A673 (cell line): ENCODE measurements around the gene IFI35. TPM values are rescaled to one million over a fixed set of nuclear protein-coding genes. Genes with fewer than 3 reads are reported as not detected.

ENCODE experiments used
- BruUV-seq: library from RNA; stranded (reverse); fragments of 400-500 nt; replicated peaks from 2 replicates; lab custom pipeline; 2021; lab: Mats Ljungman, UMichigan
- CTCF ChIA-PET: fragments of 300-600 bp; sonication (Branson Sonifier 250); formaldehyde crosslinking; loops from one replicate; lab custom pipeline; 2022; ENCODE audit warnings: antibody characterized with exemption; lab: Charles Lee
- POLR2A ChIA-PET: fragments of 300-600 bp; sonication (Branson Sonifier 250); formaldehyde crosslinking; loops from one replicate; lab custom pipeline; 2022; ENCODE audit warnings: antibody characterized with exemption; ENCODE audit not compliant: low non-redundant PET; lab: Charles Lee
- DNase-seq: peaks from one replicate; pipeline ENCODE4 v3.0.0-alpha.2; 2015; ENCODE audit warnings: low spot score
- H3K27ac ChIP-seq: fragments of 200-600 bp; sonication (generic); 2 replicates; pipeline ENCODE4 v1.5.1; 2016; ENCODE audit warnings: mixed run types, low read depth, mild to moderate bottlenecking, mixed read lengths, antibody characterized with exemption, low read length; ENCODE audit not compliant: poor library complexity, severe bottlenecking
- H3K27me3 ChIP-seq: fragments of 200-600 bp; sonication (generic); replicated peaks from 2 replicates; pipeline ENCODE4 v1.6.1; 2017; ENCODE audit warnings: mixed run types, low read depth, mild to moderate bottlenecking, mixed read lengths, antibody characterized with exemption, low read length; ENCODE audit not compliant: insufficient read depth, poor library complexity
- H3K36me3 ChIP-seq: fragments of 200-600 bp; sonication (generic); 2 replicates; pipeline ENCODE4 v1.6.1; 2016; ENCODE audit warnings: mixed run types, mild to moderate bottlenecking, mixed read lengths, antibody characterized with exemption, low read length; ENCODE audit not compliant: insufficient read depth, poor library complexity, severe bottlenecking
- H3K4me1 ChIP-seq: fragments of 200-600 bp; sonication (generic); 2 replicates; pipeline ENCODE4 v1.6.1; 2017; ENCODE audit warnings: mixed run types, mild to moderate bottlenecking, mixed read lengths, antibody characterized with exemption, low read length; ENCODE audit not compliant: insufficient read depth, poor library complexity, severe bottlenecking
- H3K4me3 ChIP-seq: fragments of 200-600 bp; sonication (generic); 2 replicates; pipeline ENCODE4 v1.5.1; 2016; ENCODE audit warnings: low read depth, mixed run types, mild to moderate bottlenecking, mixed read lengths, low read length; ENCODE audit not compliant: poor library complexity, severe bottlenecking
- H3K9me3 ChIP-seq: fragments of 200-600 bp; sonication (generic); 2 replicates; pipeline ENCODE4 v1.6.1; 2016; ENCODE audit warnings: mixed run types, low read depth, mild to moderate bottlenecking, mixed read lengths, antibody characterized with exemption, low read length; ENCODE audit not compliant: poor library complexity, severe bottlenecking
- EZH2 ChIP-seq: fragments of 200-600 bp; sonication (generic); IDR thresholded peaks from 2 replicates; pipeline ENCODE4 v1.6.1; 2017; ENCODE audit warnings: borderline replicate concordance, low read depth, mild to moderate bottlenecking, mixed read lengths, antibody characterized with exemption, low read length; ENCODE audit not compliant: poor library complexity, severe bottlenecking
- intact Hi-C: fragments of 100-400 bp; cut with micrococcal nuclease; formaldehyde crosslinking; loops from one replicate; pipeline ENCODE4 v1.10.0; 2022; ENCODE audit not compliant: unreplicated experiment
- total RNA-seq: library from RNA; stranded (reverse); gene quantifications from 2 replicates; pipeline ENCODE4 v1.2.3, GENCODE V29; 2021
- TF ChIP-seq, protein P1 (sequence below): fragments of 300-800, 200-600 bp; sonication (generic); conservative IDR thresholded peaks from 2 replicates; pipeline ENCODE4 v1.5.1; 2017; ENCODE audit warnings: low read depth, mild to moderate bottlenecking, antibody characterized with exemption, low read length, moderate library complexity, mixed read lengths

The IFI35 gene
- total RNA-seq, 1 experiment from 2014 or later, result 4.9 TPM

GRCh38 chr17:43018932-43019331 is 12.3 kb downstream of the IFI35 start:
- no TSS peak for BruUV-seq
- H3K4me1 ChIP-seq, result no peaks in the 10 kb centered on the region
- H3K36me3 ChIP-seq, result no peaks in the 10 kb centered on the region
- ChIA-PET POLR2A (no interaction called here), CTCF (no interaction called here)
- TF ChIP-seq EZH2, result no peak
- TF ChIP-seq, protein P1, sequence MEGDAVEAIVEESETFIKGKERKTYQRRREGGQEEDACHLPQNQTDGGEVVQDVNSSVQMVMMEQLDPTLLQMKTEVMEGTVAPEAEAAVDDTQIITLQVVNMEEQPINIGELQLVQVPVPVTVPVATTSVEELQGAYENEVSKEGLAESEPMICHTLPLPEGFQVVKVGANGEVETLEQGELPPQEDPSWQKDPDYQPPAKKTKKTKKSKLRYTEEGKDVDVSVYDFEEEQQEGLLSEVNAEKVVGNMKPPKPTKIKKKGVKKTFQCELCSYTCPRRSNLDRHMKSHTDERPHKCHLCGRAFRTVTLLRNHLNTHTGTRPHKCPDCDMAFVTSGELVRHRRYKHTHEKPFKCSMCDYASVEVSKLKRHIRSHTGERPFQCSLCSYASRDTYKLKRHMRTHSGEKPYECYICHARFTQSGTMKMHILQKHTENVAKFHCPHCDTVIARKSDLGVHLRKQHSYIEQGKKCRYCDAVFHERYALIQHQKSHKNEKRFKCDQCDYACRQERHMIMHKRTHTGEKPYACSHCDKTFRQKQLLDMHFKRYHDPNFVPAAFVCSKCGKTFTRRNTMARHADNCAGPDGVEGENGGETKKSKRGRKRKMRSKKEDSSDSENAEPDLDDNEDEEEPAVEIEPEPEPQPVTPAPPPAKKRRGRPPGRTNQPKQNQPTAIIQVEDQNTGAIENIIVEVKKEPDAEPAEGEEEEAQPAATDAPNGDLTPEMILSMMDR, result no peak
- DNase-seq, result no peak
- no peak overlapping the region for H3K27ac ChIP-seq
- intact Hi-C loops, result no loop called here
- H3K27me3 ChIP-seq, result no peaks in the 10 kb centered on the region
- no peak overlapping the region for H3K4me3 ChIP-seq
- H3K9me3 ChIP-seq, result no peaks in the 10 kb centered on the region

DNA sequence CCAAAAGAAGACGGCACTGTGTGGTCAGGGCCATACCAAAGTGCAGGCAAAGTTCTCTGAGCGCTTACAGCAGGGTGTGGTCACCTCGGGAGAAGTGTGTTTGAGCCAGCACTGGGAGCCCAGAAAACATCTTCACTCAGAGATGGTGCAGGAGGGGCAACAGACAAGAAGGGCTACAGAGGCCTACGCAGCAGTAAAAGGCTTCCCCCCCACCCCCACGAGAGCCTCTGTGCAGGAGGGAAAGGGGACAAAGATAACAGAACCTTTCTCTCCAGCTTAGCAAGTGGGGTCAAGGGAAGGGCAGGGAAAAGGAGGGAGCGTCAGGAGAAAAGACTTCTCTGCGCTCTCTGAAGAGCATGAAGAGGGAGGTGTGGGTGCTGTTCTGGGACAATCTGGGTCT is 12.8 kb downstream of the IFI35 start:
- no peaks in the 10 kb centered on the region for H3K4me1 ChIP-seq
- POLR2A ChIA-PET, result no interaction called here
- H3K9me3 ChIP-seq, result no peaks in the 10 kb centered on the region
- H3K4me3 ChIP-seq, result no peak overlapping the region
- DNase-seq, result no peak
- H3K27me3 ChIP-seq, result no peaks in the 10 kb centered on the region
- H3K36me3 ChIP-seq, result no peaks in the 10 kb centered on the region
- intact Hi-C loops, result no loop called here
- TF ChIP-seq, protein P1, result no peak
- TF ChIP-seq EZH2, result no peak
- BruUV-seq, result no TSS peak
- CTCF ChIA-PET, result no interaction called here
- no peak overlapping the region for H3K27ac ChIP-seq

- H3K4me1 ChIP-seq, result no peaks in the 10 kb centered on the region
- no peak overlapping the region for H3K27ac ChIP-seq
- no peaks in the 10 kb centered on the region for H3K27me3 ChIP-seq
- intact Hi-C loops, result loop anchor here (10.0 kb wide), 1 partner anchor 105 kb away; the partner anchor contains the start of gene BRCA1
- BruUV-seq, result no TSS peak
- no peak for DNase-seq
- no peaks in the 10 kb centered on the region for H3K36me3 ChIP-seq
- no peak overlapping the region for H3K4me3 ChIP-seq
- CTCF ChIA-PET, result no interaction called here
- POLR2A ChIA-PET, result interaction anchor here (1.1 kb wide), 1 partner anchor 22 kb away, joined by 17 read pairs; no protein-coding TSS in a partner anchor
- H3K9me3 ChIP-seq, result no peaks in the 10 kb centered on the region
- TF ChIP-seq, protein P1, result no peak
- TF ChIP-seq EZH2, result no peak
These were observed 13.5 kb downstream of the IFI35 start for GRCh38 chr17:43020030-43020621.
